Measurements from ENCODE around the gene ANKRD53. TPM values are rescaled to one million over a fixed set of nuclear protein-coding genes. Genes with fewer than 3 reads are reported as not detected.

The ANKRD53 gene
- polyA plus RNA-seq, 1 of the 3 experiments (the other 2 are of a cell fraction) = 0.58 TPM

GRCh38 chr2:70983506-70984227, 5.2 kb downstream of the ANKRD53 start:
- Histone ChIP-seq H3K36me3 (replicated peaks in 1 of 2; ENCODE audit: control insufficient read depth in 1 of 2, insufficient read depth in 2 of 2, low read length in 1 of 2) (peaks cover 5 to 35% of the 10 kb centered on the region in 2 experiments), H3K4me2 (no peak overlapping the region), H3K79me2 (ENCODE audit: insufficient read depth) (no peaks in the 10 kb centered on the region), H3K9ac (no peak overlapping the region), H3K27ac (ENCODE audit: low read depth in 2 of 2, low read length in 1 of 2) (no peak overlapping the region), H4K20me1 (ENCODE audit: insufficient read depth) (no peaks in the 10 kb centered on the region), H3K4me1 (ENCODE audit: control insufficient read depth in 1 of 2, insufficient read depth in 2 of 2, low read depth in 1 of 2, low read length in 1 of 2) (no peaks in the 10 kb centered on the region), H2AFZ (ENCODE audit: low read depth) (no peak overlapping the region), H3K27me3 (ENCODE audit: insufficient read depth) (no peaks in the 10 kb centered on the region), H3K9me3 (no peaks in the 10 kb centered on the region), H3K9me2 (no peaks in the 10 kb centered on the region), H3F3A (replicated peaks; ENCODE audit: insufficient read depth) (no peaks in the 10 kb centered on the region), H3K4me3 (ENCODE audit: low read depth in 2 of 2, low read length in 1 of 2) (no peak overlapping the region)
- ChIA-PET POLR2A (no interaction called here), CTCF (interaction anchor here (1.1 to 7.3 kb wide), 11 partner anchors 9 to 220 kb away, joined by 3 to 41 read pairs (median 4); partner anchors contain the start of gene FIGLA)
- WGBS (ENCODE audit: low lambda C conversion rate) = 80% methylated on average over 7 of the region's 8 CpGs
- TF ChIP-seq YY1 (IDR thresholded peaks at IDR 0.05; ENCODE audit: low read depth) (no peak), FOSL2 (IDR thresholded peaks at IDR 0.05; ENCODE audit: borderline replicate concordance, low read depth) (no peak), ZBTB33 (IDR thresholded peaks at IDR 0.05; ENCODE audit: borderline replicate concordance, low read depth) (no peak), CTCF (IDR thresholded peaks at IDR 0.05) (no peak), GABPA (IDR thresholded peaks at IDR 0.05; ENCODE audit: low read depth) (no peak), MAX (IDR thresholded peaks at IDR 0.05; ENCODE audit: low read depth) (no peak), RCOR1 (IDR thresholded peaks at IDR 0.05; ENCODE audit: low read length) (no peak), PBX3 (IDR thresholded peaks at IDR 0.05) (no peak), MEF2A (IDR thresholded peaks at IDR 0.05; ENCODE audit: borderline replicate concordance, low read depth) (no peak), GATA2 (CRISPR knock-in tag; IDR thresholded peaks at IDR 0.05) (no peak), TEAD4 (IDR thresholded peaks at IDR 0.05; ENCODE audit: borderline replicate concordance, insufficient read depth) (no peak), USF2 (IDR thresholded peaks at IDR 0.05; ENCODE audit: borderline replicate concordance, low read depth, low read length) (no peak)
- no peak for DNase-seq
